AG10803 (cell line): Measurements from ENCODE around the gene PRKCH.
A peak's percentile ranks its signal among the peaks of the same experiment; 100 is the strongest.

Source experiments
- DNase-seq: peaks from one replicate; pipeline ENCODE4 v3.0.0; 2010; ENCODE audit warnings: low read depth
- H3K4me3 ChIP-seq: 2 replicates; pipeline ENCODE4 v1.5.1; 2011; ENCODE audit warnings: mild to moderate bottlenecking, low read length, control low read depth
- CTCF ChIP-seq: conservative IDR thresholded peaks from 2 replicates; pipeline ENCODE4 v1.5.1; 2011; ENCODE audit warnings: mild to moderate bottlenecking, low read length, control low read depth, inconsistent platforms

The PRKCH gene

GRCh38 chr14:61563162-61563511, 241.8 kb downstream of the PRKCH start:
- no peak overlapping the region for H3K4me3 ChIP-seq
- no peak for DNase-seq
- TF ChIP-seq CTCF = no peak

- H3K4me3 ChIP-seq = no peak overlapping the region
- no peak for TF ChIP-seq CTCF
- no peak for DNase-seq
Measured at GRCh38 chr14:61563880-61564617, 242.7 kb downstream of the PRKCH start.

GRCh38 chr14:61564618-61565091, 243.3 kb downstream of the PRKCH start:
- peak; percentile 96 for DNase-seq
- H3K4me3 ChIP-seq = no peak overlapping the region
- TF ChIP-seq CTCF = no peak; the same call in 1 of the 2 replicates

DNA sequence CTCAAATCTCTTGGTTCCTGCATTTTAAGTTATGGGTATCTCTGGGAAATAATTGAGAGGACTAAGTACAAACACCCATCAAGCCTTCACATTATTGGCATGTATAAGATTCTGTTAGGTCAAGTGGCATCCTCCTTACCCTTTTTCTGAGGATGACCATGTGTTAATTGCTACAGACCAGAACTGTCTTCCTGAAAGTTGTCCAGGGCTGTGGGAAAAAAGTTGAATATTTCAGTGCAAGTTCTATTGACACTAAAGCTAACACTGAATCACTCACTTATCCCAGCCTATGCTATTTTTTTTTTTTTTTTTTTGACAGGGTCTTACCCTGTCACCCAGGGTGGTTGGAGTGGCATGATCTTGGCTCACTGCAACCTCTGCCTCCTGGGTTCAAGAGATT, 243.8 kb downstream of the PRKCH start:
- peak; percentile 74 for DNase-seq
- no peak for TF ChIP-seq CTCF

DNA sequence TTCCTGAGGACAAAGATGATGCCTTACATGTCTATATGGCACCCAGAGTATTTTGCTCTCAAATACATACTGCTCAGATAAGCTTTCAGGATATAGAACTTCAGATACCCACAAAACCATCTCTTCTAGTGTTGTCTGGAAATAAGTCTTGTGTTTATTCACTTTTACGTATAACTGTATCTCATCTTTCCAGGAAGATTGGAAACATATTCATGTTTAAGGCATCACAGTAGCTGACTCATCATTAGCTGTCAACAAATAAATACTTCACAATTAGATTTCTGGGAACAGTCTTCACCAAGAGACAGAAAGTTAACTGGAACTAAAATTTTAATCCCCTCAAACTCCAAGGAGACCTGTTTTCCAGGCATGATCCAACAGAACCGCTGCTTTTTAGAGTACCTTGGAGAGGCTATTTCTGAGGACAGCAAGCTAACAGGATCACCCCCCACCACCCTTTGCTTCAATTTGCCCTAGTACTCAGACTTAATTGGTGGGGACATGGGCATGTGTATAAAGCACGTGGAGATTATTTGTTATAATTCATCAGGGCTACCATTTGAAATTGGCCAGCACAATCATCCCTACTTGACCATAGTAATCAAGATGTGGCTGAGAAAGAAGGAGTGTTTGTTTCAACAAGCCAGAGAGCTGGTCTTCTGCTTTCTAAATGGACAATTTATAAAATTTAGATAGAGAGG, 244.6 kb downstream of the PRKCH start:
- peak; percentile 92 for DNase-seq
- TF ChIP-seq CTCF = no peak
- H3K4me3 ChIP-seq = no peak overlapping the region

More for the DNA sequence above, 243.8 kb downstream of the PRKCH start:
- no peak overlapping the region for H3K4me3 ChIP-seq

- DNase-seq = peak; percentile 87
- no peak overlapping the region for H3K4me3 ChIP-seq
- TF ChIP-seq CTCF = no peak
Measured at GRCh38 chr14:61566537-61567225, 245.3 kb downstream of the PRKCH start.
